HG02852 (cell line): ENCODE results near the gene ITM2C.

Source experiments
- ATAC-seq: cut with Tn5 transposase; IDR thresholded peaks from one replicate; pipeline ENCODE4 v1.9.1; 2021; ENCODE audit warnings: mild to moderate bottlenecking, moderate library complexity; ENCODE audit not compliant: unreplicated experiment

ITM2C gene

DNA sequence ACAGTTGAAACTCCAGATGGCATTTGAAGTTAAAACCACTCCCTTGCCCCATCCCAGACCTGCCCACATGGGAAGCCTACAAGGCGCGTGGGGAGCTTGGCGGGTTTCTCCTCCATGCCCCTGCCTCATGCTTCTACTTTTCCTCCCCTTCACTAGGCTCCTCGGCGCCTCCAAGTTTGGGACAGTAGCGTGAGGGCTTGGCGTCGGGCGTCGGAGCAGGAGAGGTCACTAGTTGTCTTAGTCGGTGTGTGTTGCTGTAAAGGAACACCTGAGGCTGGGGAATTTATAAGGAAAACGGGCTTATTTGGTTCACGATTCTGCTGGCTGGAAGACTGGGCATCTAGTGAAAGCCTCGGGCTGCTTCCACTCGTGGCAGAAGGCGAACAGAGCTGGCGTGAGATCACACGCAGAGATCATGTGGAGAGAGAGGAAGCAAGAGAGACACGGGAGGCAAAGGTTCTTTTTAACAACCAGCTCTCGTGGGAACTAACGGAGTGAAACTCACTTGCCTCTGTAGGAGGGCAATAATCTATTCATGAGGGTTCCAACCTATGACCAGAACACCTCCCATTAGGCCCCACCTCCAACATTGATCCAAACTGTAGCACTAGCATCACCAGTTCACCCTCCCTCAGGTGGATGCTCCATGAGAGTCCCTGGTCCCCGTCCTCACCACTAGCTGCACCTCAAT, 25.3 kb downstream of the ITM2C start:
- no peak for ATAC-seq

DNA sequence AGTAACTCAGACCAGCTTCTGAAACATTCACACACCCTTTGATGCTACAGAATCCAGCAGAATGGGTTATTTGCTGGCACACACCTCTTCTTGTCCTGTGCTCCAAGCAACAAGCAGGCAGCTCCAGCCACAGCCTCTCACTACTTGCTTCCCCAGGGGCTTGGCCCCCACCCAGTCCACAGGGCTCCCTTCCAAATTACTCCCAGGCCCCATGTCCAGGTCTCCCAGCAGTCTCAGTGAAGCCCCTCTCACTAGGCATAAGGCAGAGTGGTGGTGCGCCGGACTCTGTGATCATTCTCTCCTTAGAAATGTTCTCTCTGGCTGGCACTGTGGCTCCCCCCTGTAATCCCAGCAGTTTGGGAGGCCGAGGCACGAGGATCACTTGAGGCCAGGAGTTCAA, 25.9 kb downstream of the ITM2C start:
- no peak for ATAC-seq

DNA sequence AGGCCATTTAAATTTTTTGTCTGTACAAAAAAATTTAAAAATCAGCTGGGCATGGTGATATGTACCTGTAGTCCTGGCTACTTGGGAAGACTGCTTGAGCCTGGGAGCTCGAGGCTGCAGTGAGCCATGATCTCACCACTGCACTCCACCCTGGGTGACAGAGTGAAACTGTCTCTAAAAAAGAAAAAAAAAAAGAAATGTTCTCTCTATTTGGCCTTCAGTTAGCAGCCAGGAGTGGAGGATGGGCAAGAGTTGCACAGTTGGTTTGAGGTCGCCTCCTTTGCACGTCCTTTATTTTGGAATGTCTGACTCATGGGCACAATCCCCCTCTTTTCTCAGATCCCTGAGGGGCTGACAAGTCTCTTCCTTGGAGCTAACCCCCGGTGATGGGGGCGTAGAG, 26.3 kb downstream of the ITM2C start:
- no peak for ATAC-seq

DNA sequence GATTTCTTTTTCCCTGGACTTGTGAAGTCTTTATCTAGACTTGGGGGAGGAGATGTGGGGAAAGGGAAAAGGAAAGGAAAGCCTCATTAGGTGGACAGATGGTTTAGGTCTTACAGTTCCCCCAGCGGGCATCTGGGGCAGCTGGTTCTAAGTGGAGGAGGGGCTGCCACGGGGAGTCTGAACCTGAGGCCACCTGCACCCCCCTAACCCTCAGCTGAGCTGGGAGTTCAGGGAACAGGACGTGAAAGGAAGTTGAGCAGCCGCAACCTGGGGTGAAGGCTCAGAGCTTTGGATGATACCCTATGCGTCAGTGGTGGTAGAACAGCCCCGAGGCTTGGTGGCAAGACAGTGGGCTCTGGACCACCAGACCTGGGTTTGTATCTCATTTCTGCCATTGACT, 26.8 kb downstream of the ITM2C start:
- ATAC-seq, result no peak

DNA sequence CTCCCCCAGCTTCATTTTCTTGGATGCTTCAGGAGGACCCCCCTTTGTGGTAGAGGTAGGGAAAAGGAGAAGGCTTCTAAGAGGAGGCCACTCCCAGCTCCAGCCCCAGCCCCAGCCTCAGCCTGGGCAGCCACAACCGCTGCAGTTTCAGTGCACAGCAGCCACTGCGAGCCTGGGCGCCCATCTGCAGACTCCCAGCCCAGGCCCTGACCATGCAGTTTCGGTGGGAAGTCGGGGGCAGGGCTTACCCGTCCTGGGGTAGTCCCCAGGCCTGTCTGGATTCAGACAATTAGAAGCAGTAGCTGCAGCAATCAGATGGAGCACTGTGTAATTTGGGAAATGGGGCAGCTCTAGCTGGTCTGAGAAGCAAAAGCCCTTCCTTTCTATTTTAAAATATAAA, 28.6 kb downstream of the ITM2C start:
- peak; percentile 72 for ATAC-seq

DNA sequence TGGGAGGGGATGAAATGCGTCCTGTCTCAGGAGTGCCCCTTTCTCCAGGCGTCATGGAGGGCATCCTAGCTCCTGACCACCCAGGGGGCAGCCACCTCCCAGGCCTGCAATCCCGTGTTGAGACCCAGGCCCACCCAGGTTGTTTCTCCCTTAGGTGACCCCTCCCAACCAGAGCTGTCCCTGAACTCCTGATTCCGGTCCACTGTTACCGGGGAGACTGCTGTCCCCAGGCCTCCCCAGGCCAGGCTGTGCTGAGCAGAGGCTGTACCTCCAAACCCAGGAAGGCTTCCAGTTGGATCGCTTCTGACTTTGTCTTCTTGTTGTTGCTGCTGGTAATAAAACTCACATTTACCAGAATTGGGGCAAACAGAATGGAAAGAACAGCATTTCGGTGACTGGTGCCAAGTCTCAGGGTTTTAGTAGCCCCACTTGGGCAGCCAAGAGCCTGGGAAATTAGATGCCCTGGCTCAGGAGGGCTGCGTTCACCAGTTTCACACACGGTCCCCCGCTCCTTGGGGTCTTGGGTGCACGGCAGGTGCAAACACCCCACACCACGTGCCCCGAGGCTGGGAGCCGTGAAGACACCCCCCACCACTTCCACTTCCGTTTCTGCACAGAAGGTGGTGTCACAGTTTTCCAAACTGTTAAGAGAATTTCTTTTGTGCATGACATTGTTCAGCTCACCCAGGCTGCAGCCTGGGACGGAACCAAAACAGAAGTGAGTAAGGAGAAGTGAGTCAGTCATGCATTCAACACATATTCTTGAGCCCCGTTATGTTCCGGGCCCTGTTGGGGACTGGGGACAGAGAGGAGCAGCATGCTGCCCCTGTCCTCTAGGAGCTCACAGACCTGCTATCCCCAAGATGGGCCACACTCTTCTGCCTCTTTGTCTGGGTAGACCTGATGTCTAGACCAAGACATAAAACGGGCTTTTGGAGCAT, 29.4 kb downstream of the ITM2C start:
- ATAC-seq, result peak; percentile 46

DNA sequence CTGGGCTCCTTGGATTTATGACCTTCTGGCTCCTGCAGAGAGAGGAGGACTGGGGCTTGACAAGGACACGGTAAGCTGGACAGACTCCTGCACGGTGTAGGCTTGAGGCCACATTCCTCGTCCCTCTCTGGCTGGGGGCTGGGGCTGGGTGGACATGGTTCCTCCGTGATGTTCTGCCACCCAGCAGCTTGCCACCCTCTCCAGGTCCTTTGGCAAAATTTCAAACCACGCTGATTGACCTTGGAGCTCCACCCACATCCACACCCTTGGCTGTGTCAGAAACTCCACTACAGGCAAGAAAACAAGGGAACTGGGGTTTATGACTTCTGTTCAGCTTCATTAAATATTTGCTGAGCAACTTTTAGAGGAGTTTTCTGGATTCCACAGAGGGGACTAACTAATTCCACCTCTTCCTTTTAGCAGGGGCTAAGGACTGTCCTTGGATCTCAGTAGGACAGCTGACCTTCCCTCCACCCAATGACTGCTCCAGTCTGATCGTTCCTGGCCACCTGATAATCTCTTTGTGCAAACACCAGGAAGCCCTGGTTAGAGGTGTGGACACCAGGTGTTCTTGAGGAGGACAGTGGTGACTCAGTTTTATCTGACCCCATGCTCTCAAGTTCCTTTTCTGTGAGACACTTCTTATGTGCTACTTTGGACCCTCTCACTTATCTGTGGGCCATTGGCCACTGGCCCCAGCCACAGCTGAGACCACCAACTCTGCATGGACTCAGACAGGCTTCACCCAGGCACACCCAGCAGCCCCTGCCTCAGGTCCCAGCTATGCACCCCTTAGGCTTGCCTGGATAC, 31.0 kb downstream of the ITM2C start:
- no peak for ATAC-seq

DNA sequence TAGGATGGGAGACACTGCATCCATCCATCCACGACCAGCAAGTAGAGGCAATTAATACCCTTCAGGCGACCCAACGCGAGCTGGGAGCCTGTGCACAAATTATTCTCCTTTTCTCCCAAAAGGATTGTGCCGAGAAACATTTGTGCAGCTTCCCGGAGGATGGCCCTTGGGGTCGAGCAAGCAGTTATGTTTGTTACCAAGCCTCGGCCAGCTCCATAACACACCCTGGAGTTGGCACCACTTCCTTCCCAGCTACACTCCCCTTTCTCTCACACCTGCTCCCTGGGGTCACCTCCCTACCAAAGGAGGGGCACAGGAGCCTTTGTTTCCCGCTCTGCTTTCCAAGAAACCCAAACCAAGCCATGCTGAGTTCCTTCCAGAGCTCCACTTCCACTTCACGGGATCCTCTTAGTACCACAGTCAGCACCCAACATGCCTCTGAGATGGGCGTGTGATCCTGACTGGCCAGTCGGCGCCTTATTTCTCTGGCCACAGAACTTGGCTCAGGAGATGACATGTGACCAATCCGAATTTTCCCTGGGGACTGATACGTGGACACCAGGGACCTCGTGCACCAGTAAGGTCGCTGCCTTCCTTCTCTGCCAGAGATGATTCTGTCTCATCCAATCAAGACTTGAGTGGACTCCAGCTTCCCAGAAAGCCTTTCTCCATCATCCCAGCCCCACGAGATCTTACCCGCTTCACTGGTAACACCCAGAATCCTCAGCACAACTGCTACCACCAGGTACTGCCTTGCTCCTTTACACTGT, 31.8 kb downstream of the ITM2C start:
- no peak for ATAC-seq

DNA sequence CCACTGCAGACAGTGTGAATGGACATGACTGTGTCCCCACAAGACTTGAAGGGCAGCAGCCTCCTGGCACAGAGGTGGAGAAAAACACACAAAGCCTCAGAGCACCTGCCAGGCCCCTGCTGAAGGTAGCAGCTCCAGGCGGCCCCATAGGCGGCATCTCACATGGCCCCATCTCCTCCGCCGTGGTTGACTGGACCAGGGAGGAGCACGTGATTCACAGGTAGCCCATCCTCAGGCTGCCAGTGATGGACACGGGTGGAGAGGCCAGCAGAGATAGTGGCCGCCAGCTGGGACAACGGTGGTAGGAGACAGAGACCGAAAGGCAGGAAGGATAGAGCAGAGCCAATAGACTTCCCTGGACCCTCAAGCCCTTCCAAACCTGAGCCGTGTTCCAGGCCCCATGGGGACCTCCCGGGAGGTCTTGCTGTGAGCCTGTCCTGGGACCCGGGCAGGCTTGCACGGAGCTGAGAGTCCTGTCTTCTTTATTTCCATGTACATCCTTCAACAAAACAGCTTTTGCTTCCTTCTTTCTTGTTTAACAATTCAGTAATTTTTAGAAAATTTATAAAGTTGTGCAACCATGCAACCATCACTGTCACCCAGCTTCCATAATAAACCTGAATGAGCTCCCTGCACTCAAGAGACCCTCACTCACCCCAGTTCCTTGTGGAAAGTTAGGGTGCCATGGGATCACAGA, 33.4 kb downstream of the ITM2C start:
- ATAC-seq, result no peak

DNA sequence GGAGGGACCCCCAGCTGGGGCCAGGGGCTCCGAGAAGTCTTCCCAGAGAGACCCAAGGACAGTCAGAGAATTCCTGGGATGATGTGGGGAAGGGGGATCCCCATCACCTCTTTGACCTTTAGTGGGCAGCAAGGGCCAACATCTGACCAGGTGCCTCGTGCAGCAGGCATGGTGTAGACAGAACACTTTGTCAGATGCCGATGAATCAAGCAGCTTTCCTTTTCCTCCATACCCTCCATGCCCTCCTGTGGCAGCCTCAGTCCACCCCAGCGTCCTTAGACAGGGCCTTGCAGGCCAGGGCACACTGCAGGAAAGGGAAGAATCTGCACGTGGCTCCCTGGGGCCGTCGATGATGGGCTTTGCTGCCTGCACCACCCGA, 34.0 kb downstream of the ITM2C start:
- ATAC-seq, result no peak

DNA sequence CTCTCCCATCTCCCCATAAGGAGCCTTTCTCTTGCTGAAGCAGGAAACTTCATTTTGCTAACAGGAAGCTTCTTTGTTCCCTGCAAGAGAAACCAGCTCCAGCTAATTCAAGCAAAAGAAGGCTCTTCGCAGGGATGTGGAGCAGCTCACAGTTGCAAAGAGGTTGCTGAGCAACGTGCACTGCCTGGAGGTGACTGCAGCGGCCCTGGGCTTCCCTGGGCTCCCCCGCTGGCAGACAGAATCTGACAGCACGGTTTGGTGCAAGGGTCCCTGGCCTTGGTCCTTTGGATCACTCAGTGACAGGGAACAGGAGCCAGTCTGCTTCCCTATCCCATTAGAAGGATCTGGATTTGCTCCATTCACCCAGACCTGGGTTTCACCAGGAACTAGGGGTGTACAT, 34.5 kb downstream of the ITM2C start:
- ATAC-seq, result no peak

DNA sequence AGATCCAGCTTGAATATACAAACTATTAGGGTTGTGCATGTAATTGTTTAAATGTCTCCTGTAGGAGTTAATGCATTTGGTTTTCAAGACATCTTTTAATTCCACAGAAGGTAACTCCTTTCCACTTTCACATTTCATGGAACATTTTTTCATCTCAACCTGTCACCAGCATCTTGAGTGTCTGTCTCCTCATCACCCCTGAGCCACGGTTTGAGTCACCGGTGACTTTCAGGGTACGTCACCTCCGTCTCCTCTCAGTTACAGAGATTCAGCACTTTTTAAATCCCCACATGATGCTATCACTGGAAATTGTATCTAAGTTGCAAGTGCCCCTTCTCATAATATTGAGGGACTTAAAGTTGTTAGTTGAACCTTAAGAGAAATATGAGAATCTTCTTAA, 35.0 kb downstream of the ITM2C start:
- ATAC-seq, result no peak

DNA sequence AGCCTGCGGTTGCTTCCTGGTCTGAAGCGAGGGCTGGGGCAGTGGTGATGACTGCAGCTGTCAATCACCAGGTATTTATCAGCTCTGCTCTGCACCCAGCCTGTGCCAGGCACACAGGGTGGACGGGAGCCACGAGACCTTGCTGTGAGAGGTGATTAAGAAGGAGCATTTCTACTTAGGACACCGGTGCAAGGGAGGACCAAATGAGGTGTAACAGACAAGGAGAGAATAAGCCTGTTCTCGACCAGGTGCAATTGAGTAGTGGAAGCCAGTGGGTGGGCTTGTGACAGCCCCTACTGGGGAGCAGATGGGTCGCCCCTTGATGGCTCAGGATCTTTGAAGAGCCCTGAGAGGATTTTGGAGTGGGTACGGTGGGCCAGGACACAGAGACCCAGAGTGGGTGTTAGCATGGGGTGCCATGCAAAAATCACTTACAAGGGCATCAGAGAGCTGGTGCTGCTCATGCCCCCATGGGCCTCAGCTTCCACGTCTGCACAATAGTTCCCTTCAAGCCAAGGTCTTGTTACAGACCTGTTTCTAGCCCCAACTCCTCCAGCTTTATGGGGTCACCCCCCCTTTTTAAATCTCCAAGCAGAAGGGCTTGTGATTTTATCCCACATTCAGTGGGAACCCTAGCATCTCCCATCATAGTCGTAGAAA, 35.7 kb downstream of the ITM2C start:
- ATAC-seq, result no peak

DNA sequence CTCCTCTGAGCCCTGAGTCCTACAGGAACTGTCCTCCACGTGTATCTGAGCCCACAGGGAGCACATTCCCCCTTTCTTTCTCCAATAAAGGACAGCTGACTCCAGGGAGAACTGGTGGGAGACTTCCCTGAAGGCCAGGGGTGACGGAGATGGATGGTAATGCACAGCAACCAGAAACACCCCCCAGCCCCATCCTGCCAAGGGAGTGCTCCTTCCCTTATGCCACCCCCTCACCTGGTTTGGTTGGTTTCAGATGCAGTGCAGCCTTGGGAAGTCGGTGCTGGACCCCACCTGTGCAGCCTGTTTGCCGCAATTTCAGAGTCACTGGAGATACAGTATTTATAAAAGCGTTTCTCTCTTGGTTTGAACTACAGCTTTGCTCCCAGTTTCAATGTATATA, 36.3 kb downstream of the ITM2C start:
- no peak for ATAC-seq

DNA sequence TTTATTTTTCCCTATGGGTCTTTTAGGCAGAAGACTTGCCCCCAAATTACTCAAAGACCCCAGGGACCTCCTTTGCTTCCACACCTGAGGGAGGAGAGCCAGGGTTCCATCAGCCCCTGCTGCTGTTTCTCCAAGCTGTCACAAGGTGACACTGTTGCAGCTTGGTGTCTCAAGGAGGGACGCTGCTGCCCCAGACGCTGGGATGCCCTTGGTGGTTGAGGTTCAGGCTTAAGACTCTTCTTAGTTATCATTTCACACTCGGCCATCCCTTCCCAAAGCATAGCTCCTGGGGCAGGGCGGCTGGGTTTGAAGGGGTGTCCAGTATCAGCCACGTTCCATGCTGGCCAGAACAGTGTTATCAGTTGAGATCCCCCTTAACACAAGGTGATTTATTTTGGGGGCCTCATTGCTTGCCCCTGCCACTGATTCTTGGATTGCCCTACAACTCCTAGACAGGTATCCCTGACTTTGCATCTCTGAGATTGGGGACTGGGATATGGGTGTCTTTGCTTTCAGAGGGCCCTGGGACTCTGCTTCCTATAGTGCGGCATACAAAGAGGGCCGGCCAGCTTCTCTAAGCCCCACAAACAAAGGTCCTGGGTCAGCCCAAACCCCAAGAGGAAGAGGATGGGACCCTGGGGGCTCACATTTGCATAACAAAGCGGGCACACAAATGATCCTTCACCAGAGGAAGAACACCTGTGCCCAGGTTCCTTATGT, 37.6 kb downstream of the ITM2C start:
- no peak for ATAC-seq

DNA sequence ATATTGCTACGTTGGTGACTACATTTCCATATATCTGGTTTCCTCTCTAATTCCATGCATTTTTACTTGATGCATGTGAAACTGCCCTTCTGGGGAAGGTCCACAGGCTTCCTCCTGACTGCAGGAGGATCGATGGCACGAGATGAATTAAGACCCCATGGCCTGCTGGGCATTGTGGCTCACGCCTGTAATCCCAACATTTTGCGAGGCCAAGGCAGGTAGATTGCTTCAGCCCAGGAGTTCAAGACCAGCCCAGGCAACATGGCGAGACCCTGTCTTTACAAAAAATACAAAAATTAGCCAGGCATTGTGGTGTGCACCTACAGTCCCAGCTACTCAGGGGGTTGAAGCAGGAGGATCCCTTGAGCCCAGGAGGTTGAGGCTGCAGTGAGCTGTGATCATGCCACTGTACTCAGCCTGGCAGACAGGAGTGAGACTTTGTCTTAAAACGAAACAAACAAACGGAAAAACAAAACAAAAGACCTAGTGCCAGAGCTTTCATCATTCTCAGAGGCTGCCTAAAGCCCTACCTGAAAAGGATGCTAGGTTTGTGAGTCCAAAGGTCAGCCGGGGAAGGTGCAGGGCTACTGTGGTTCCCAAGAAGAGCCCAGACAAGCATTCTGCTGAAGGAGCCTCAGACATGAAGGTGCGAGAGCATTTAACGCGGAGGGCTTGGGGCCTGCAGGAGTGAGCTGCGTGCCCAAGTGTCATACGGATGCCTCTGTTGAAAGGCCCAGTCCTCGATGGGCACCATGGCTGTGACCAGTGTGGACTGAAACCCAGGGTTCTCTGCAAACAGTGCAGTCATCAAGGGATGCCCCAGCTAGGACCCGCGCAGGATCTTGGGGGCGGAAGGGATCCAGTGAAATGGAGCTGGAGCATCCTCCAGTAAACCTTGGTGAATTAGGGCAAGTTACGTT, 38.7 kb downstream of the ITM2C start:
- no peak for ATAC-seq

DNA sequence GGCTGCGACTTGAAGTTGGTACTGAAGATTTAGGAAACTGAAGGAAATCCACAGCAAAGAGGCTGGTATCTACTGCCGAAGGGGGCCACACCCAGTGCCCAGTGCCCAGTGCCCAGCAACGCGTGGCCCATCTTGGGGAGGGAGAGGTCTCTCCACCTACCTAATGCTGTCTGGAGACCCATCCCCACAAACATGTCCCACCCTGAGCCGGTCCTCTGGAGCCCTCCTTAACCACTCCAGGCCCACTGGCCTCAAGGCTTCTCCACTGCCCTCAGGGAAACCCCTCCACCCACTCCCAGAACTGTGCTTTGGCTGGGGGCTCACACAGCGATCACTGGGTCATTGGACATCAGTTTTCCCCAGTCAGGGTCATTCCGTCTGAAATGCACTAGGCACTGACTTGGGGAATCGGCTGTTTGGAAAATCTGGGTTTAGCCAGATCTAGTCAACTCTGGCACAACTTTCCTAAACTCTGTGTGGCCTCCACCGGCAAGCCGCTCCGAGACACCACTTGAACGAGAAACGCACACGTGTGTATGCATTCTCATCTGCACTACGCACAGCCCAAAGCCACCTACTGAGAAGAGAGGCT, 40.2 kb downstream of the ITM2C start:
- ATAC-seq, result no peak
